Measurements from ENCODE around the gene PCDHA1.

- TF ChIP-seq CTCF (IDR thresholded peaks at IDR 0.05) = no peak
- no peak for TF ChIP-seq POLR2A (IDR thresholded peaks at IDR 0.05)
Measured at GRCh38 chr5:141003031-141003430, 217.1 kb downstream of the PCDHA1 start.

All from uterus (tissue), 2 donors.